Stimulated activated CD4-positive, alpha-beta T cell treated with anti-CD3 and anti-CD28 coated beads, Interleukin-12 subunit alpha, Interleukin-12 subunit beta, amount 100 ng/mL, for 48 hours (primary cell): ENCODE measurements around the gene PICK1.
"Not testable (repeated sequence)": the region's sequence is repeated elsewhere in the genome, so short reads cannot be mapped to it uniquely, and the experiment has no call there.

Experiments used
- DNase-seq, 3 donors: peaks; one replicate each; pipeline ENCODE4 v3.0.0-alpha.2; 2020; ENCODE audit warnings: low read depth in 2 of 3, low spot score in 1 of 3

Gene PICK1

GRCh38 chr22:38110863-38111852 lies 54.0 kb downstream of the PICK1 start:
- DNase-seq = no peak

- no peak for DNase-seq
These were observed 54.7 kb downstream of the PICK1 start for GRCh38 chr22:38111925-38112355.

GRCh38 chr22:38112381-38112780 lies 55.2 kb downstream of the PICK1 start:
- DNase-seq = no peak

- DNase-seq = peak; percentile 65 to 80 (median 72)
These were observed 57.5 kb downstream of the PICK1 start for GRCh38 chr22:38114484-38115398.

GRCh38 chr22:38115423-38116205 lies 58.4 kb downstream of the PICK1 start:
- DNase-seq = no peak

GRCh38 chr22:38117556-38117955 lies 60.4 kb downstream of the PICK1 start:
- DNase-seq = not testable (repeated sequence)

- no peak for DNase-seq
These were observed 61.0 kb downstream of the PICK1 start for GRCh38 chr22:38118182-38118581.

- DNase-seq = not testable (repeated sequence)
These were observed 61.5 kb downstream of the PICK1 start for GRCh38 chr22:38118747-38119146.

GRCh38 chr22:38120359-38121110 lies 63.3 kb downstream of the PICK1 start:
- no peak for DNase-seq

GRCh38 chr22:38122616-38123015 lies 65.4 kb downstream of the PICK1 start:
- no peak for DNase-seq

- no peak for DNase-seq
These were observed 67.2 kb downstream of the PICK1 start for GRCh38 chr22:38124236-38124974.

GRCh38 chr22:38125038-38125610 lies 67.9 kb downstream of the PICK1 start:
- DNase-seq = no peak
